Activated T-cell treated with anti-CD3 and anti-CD28 coated beads, Interleukin-2, amount 50 U/mL, for 4 hours (primary cell): ENCODE data around the gene C15orf39. TPM values are rescaled to one million over a fixed set of nuclear protein-coding genes. Genes with fewer than 3 reads are reported as not detected.
"Not testable (repeated sequence)": the region's sequence is repeated elsewhere in the genome, so short reads cannot be mapped to it uniquely, and the experiment has no call there.

Experiments used
- ATAC-seq, 2 donors: fragments of 200-7000 bp; cut with Tn5 transposase; one replicate each; pipeline ENCODE4 v1.10.0; 2021
- DNase-seq: peaks from one replicate; pipeline ENCODE4 v3.0.0-alpha.2; 2020
- H3K27me3 Mint-ChIP-seq: one replicate; pipeline ENCODE4 v1.8.0; 2021; ENCODE audit warnings: low read depth, mixed read lengths
- H3K36me3 Mint-ChIP-seq: one replicate; pipeline ENCODE4 v1.8.0; 2022; ENCODE audit warnings: mixed read lengths; ENCODE audit not compliant: insufficient read depth
- H3K4me1 Mint-ChIP-seq: one replicate; pipeline ENCODE4 v1.8.0; 2021; ENCODE audit warnings: low read depth, mixed read lengths
- H3K4me3 Mint-ChIP-seq: one replicate; pipeline ENCODE4 v1.8.0; 2021; ENCODE audit warnings: mild to moderate bottlenecking, moderate library complexity, mixed read lengths
- H3K9me3 Mint-ChIP-seq: one replicate; pipeline ENCODE4 v1.8.0; 2021; ENCODE audit warnings: mixed read lengths
- total RNA-seq, 3 donors: library from RNA; stranded (reverse); gene quantifications; one replicate each; pipeline ENCODE4 v1.2.1, GENCODE V29; 2021

Gene C15orf39
- total RNA-seq, 3 donors from 2014 or later: 49.9 to 68.7 (median 62.0) TPM

GRCh38 chr15:75232826-75233503 is 31.3 kb downstream of the C15orf39 start:
- Mint-ChIP-seq H3K27me3 (peaks cover 23% of the 10 kb centered on the region), H3K4me1 (no peaks in the 10 kb centered on the region), H3K36me3 (no peaks in the 10 kb centered on the region), H3K4me3 (no peak overlapping the region), H3K9me3 (no peaks in the 10 kb centered on the region)
- DNase-seq (no peak), ATAC-seq (no peak)

- Mint-ChIP-seq H3K4me1 (no peaks in the 10 kb centered on the region), H3K4me3 (no peak overlapping the region), H3K9me3 (no peaks in the 10 kb centered on the region), H3K27me3 (peaks cover 28% of the 10 kb centered on the region), H3K36me3 (no peaks in the 10 kb centered on the region)
- no peak for DNase-seq
- no peak for ATAC-seq
Measured at GRCh38 chr15:75233504-75234190, 32.0 kb downstream of the C15orf39 start.

GRCh38 chr15:75234191-75234810 is 32.6 kb downstream of the C15orf39 start:
- H3K4me1 Mint-ChIP-seq: no peaks in the 10 kb centered on the region
- no peak for DNase-seq
- no peaks in the 10 kb centered on the region for H3K36me3 Mint-ChIP-seq
- ATAC-seq: no peak
- H3K9me3 Mint-ChIP-seq: no peaks in the 10 kb centered on the region
- no peak overlapping the region for H3K4me3 Mint-ChIP-seq
- peaks cover 28% of the 10 kb centered on the region for H3K27me3 Mint-ChIP-seq

GRCh38 chr15:75235051-75235673 is 33.5 kb downstream of the C15orf39 start:
- no peaks in the 10 kb centered on the region for H3K9me3 Mint-ChIP-seq
- no peak for DNase-seq
- no peak overlapping the region for H3K4me3 Mint-ChIP-seq
- ATAC-seq: no peak
- no peaks in the 10 kb centered on the region for H3K4me1 Mint-ChIP-seq
- peaks cover 28% of the 10 kb centered on the region for H3K27me3 Mint-ChIP-seq
- no peaks in the 10 kb centered on the region for H3K36me3 Mint-ChIP-seq

GRCh38 chr15:75235760-75236729 is 34.4 kb downstream of the C15orf39 start:
- Mint-ChIP-seq H3K4me1 (no peaks in the 10 kb centered on the region), H3K36me3 (no peaks in the 10 kb centered on the region), H3K4me3 (no peak overlapping the region), H3K9me3 (no peaks in the 10 kb centered on the region), H3K27me3 (peaks cover 30% of the 10 kb centered on the region)
- ATAC-seq: no peak
- no peak for DNase-seq

GRCh38 chr15:75237316-75237982 is 35.8 kb downstream of the C15orf39 start:
- no peak for ATAC-seq
- DNase-seq: no peak
- Mint-ChIP-seq H3K27me3 (peaks cover 22% of the 10 kb centered on the region), H3K4me1 (no peaks in the 10 kb centered on the region), H3K9me3 (no peaks in the 10 kb centered on the region), H3K36me3 (no peaks in the 10 kb centered on the region), H3K4me3 (no peak overlapping the region)

GRCh38 chr15:75238150-75238549 is 36.5 kb downstream of the C15orf39 start:
- Mint-ChIP-seq H3K27me3 (peaks cover 17% of the 10 kb centered on the region), H3K4me3 (no peak overlapping the region), H3K4me1 (no peaks in the 10 kb centered on the region), H3K9me3 (no peaks in the 10 kb centered on the region), H3K36me3 (no peaks in the 10 kb centered on the region)
- ATAC-seq: no peak
- DNase-seq: no peak

GRCh38 chr15:75245741-75246140 is 44.1 kb downstream of the C15orf39 start:
- not testable (repeated sequence) for H3K9me3 Mint-ChIP-seq, DNase-seq, ATAC-seq, H3K36me3 Mint-ChIP-seq, H3K4me3 Mint-ChIP-seq, H3K4me1 Mint-ChIP-seq
- H3K27me3 Mint-ChIP-seq: peaks cover 17% of the 10 kb centered on the region

- peaks cover 14% of the 10 kb centered on the region for H3K27me3 Mint-ChIP-seq
- DNase-seq, ATAC-seq, H3K4me3 Mint-ChIP-seq, H3K9me3 Mint-ChIP-seq, H3K4me1 Mint-ChIP-seq, H3K36me3 Mint-ChIP-seq: not testable (repeated sequence)
Measured at GRCh38 chr15:75248991-75249390, 47.3 kb downstream of the C15orf39 start.

- H3K4me1 Mint-ChIP-seq: no peaks in the 10 kb centered on the region
- no peaks in the 10 kb centered on the region for H3K36me3 Mint-ChIP-seq
- no peaks in the 10 kb centered on the region for H3K9me3 Mint-ChIP-seq
- peaks cover 14% of the 10 kb centered on the region for H3K27me3 Mint-ChIP-seq
- ATAC-seq (no peak), DNase-seq (no peak)
- no peak overlapping the region for H3K4me3 Mint-ChIP-seq
Measured at GRCh38 chr15:75249726-75250125, 48.0 kb downstream of the C15orf39 start.

GRCh38 chr15:75251343-75251742 is 49.7 kb downstream of the C15orf39 start:
- not testable (repeated sequence) for ATAC-seq, DNase-seq, H3K36me3 Mint-ChIP-seq, H3K4me1 Mint-ChIP-seq, H3K4me3 Mint-ChIP-seq, H3K9me3 Mint-ChIP-seq
- peaks cover 13% of the 10 kb centered on the region for H3K27me3 Mint-ChIP-seq

- not testable (repeated sequence) for H3K4me1 Mint-ChIP-seq
- peaks cover 13% of the 10 kb centered on the region for H3K27me3 Mint-ChIP-seq
Measured at GRCh38 chr15:75252285-75252684, 50.6 kb downstream of the C15orf39 start.

GRCh38 chr15:75258034-75258433 is 56.4 kb downstream of the C15orf39 start, which contains the start of gene GOLGA6C:
GOLGA6C (plus strand) TSS chr15:75258334; CDS start chr15:75258599, 265 bp downstream.
- not testable (repeated sequence) for ATAC-seq, DNase-seq, H3K36me3 Mint-ChIP-seq, H3K9me3 Mint-ChIP-seq, H3K4me1 Mint-ChIP-seq, H3K27me3 Mint-ChIP-seq, H3K4me3 Mint-ChIP-seq

More at GRCh38 chr15:75252285-75252684, 50.6 kb downstream of the C15orf39 start:
- H3K4me3 Mint-ChIP-seq, H3K9me3 Mint-ChIP-seq, H3K36me3 Mint-ChIP-seq, ATAC-seq, DNase-seq: not testable (repeated sequence)
